Cerebellar nuclear complex (tissue), 1 donor: ENCODE data around the gene PARP8.
"Not testable (repeated sequence)": the region's sequence is repeated elsewhere in the genome, so short reads cannot be mapped to it uniquely, and the experiment has no call there.

Source experiments
- DNase-seq, 2 experiments: peaks; one replicate each; lab custom pipeline; 2025; lab: John Stamatoyannopoulos, UW

The PARP8 gene, protein sequence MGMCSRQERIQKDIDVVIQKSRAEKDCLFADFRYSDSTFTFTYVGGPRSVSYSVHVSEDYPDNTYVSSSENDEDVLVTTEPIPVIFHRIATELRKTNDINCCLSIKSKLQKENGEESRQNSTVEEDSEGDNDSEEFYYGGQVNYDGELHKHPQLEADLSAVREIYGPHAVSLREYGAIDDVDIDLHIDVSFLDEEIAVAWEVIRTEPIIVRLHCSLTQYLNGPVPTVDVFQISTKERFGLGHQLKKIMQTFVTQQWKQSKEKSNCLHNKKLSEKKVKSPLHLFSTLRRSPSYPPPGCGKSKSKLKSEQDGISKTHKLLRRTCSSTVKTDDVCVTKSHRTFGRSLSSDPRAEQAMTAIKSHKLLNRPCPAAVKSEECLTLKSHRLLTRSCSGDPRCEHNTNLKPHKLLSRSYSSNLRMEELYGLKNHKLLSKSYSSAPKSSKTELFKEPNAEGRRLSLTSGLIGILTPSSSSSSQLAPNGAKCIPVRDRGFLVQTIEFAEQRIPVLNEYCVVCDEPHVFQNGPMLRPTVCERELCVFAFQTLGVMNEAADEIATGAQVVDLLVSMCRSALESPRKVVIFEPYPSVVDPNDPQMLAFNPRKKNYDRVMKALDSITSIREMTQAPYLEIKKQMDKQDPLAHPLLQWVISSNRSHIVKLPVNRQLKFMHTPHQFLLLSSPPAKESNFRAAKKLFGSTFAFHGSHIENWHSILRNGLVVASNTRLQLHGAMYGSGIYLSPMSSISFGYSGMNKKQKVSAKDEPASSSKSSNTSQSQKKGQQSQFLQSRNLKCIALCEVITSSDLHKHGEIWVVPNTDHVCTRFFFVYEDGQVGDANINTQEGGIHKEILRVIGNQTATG

DNA sequence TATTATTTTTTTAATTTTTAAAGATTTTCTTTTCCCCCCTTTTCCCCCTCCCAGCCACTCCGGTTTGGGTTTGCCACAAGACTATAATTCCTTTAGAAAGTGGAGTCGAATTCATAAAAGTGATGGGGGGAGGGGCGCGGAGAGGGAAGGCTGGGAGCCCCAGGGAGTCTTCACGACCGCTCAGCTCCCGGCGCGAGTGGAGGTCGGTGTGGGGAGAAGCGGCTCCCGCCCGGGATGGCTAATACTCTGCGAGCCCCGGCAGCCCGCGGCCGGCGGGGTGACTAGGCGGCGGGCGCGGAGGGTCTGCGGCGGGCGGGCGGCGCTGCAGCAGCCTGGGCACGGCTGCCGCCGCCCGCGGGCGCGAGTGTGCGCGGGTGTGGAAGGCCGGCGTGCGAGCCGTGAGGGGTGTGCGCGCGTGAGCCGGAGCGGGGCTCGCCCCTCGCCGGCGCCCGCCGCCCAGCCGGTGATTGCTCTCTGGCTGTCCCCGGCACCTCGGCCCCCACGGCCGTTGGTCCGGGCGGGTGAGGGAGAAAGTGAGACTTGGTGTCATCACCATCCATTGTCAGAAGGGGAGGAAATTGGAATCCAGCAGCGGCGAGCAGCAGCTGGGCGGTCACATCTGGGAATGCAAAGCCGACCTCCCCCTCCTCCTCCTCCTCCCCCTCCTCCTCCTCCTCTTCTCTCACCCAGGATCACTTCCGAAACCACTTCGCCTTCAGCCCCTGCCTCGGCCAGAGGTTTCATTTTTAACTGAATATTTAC is at the start of gene PARP8:
PARP8 (plus strand) TSS at position 377 of the 762 bp plus-strand sequence. CDS start 459 bp downstream, outside the sequence.
- DNase-seq, result no peak

DNA sequence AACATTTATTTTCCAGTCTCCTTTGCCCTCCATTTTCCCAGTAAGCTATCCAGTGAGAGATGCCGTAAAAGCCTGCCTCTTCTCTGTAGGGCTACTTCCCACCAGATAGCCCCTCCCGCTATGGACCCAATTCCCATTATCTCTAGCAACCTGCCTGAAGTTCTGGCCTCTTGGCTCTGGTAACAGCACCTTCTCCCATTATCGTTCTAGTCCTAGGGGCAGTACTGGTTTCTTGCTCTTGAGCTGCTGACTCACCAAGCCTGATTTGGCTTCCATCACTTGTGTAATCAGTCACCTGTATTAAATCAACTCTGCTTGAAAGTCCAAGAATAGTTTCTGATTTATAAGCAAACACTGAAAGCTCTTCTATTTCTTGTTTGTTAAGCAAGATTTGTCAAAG is 42.8 kb upstream of the PARP8 start:
- no peak for DNase-seq

DNA sequence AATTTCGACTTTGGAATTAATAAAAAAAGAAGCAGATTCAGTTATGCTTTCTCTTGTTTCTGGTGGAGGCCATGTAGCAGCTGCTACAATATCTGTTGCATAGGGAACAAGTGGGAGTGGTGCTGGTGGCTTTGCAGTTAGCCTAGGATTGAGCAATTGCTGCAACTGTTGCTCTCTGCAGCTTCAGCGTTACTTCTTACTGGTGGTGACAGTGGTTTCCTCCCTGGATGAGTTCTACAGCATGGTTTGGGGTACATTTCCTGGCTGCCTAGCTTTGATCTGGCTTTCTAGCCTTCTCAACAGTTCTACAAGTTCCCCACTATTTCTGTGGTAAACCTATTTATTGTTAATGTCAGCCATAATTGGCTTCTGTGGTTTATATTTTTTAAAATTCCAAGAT is 31.6 kb upstream of the PARP8 start:
- not testable (repeated sequence) for DNase-seq

- DNase-seq, result not testable (repeated sequence)
Observed at GRCh38 chr5:50637576-50637975, 28.9 kb upstream of the PARP8 start.

DNA sequence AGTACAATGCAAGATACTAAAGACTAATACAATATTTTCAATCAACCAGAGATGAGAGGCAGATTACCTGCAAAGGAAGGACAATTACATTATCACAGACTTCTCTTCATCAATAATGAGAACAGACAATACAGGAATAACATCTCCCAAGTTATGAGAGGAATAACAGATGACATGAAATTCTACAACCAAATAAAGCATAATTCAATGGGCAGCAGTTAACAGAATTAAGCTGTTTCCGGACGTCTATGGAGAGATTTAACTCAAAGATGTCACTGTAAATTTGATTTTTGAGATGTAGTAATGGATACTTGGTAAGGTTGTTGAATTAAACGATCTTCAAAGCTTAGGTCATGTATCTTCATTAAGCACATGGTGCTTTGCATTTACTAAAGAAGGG is 19.8 kb upstream of the PARP8 start:
- DNase-seq, result no peak

DNA sequence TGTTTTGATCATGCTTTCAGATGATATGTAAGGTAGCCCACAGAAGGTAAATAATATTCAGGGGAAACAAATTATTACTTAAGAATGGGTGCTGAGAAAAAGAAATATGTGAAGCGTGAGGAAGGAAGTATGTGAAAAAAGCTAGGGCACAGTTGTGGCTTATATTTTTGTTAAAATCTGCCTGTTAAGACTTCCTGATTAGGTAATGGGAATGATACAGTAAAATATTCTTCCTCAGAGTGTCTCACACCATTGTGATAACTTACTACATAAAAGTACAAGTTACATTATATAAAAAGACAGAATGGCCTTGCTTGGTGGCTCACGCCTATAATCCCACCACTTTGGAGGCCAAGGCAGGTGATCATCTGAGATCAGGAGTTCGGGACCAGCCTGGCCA is 18.7 kb upstream of the PARP8 start:
- no peak for DNase-seq

GRCh38 chr5:50653946-50654345 is 12.5 kb upstream of the PARP8 start:
- DNase-seq, result no peak

- DNase-seq, result no peak
Observed at GRCh38 chr5:50655067-50655809, 11.2 kb upstream of the PARP8 start.

DNA sequence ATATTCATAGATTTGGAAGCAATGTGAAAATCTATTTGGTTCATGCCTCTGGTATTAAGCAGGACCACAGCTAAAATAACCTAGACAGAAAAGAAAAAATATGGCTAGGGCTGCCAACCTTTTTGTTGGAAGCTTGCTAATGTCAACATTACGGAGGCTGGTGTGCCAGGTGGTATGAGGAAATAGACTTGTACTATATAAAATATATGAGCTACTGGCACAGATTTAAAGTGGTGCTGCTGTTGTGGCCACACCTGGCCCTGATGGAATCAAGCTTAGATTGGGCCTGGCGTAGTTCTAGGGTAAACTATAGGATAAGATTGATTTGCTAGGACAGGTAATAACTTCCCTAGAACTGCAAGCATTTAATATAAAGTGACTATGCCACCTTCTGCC is 10.6 kb upstream of the PARP8 start:
- no peak for DNase-seq

DNA sequence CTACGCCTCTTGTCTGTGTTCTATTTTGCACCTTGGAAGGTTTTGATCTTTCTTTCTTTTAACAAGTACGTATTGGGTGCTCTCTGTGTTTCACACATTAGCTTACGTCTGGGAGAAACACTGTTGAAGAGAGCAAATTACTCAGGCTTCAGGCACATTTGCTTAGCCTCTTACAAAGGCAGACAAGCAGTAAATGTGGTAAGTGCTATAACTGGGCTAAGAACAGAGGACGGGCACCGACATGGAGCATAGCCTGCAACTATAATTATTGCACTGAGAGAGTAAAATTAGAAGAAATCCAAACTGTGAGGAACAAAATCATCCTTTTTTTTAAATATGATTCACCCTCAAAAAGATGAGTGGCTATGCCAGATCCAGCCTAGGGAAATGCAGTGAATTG is 9.4 kb upstream of the PARP8 start:
- DNase-seq, result no peak

GRCh38 chr5:50658246-50658645 is 8.2 kb upstream of the PARP8 start:
- no peak for DNase-seq

- no peak for DNase-seq
Observed at GRCh38 chr5:50663636-50664035, 2.8 kb upstream of the PARP8 start.

DNA sequence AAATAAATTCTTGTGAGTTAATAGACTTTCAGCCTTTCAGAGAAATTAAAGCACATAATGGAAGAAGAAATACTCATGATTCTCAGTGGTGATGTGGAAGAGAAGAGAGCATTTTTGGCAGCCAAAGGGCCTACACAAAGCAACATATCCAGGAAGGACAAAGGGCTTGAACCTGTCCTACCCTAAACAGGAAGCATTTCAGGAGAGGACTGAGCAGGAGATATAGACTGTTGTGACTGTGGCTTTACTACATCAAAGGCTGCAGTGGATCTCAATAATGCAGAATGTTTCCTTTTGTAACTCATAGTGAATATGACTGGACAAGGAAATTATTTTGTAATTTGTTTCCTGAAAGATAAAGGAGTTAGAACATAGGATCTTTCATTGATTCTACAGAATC is 1.3 kb upstream of the PARP8 start:
- DNase-seq, result no peak

DNA sequence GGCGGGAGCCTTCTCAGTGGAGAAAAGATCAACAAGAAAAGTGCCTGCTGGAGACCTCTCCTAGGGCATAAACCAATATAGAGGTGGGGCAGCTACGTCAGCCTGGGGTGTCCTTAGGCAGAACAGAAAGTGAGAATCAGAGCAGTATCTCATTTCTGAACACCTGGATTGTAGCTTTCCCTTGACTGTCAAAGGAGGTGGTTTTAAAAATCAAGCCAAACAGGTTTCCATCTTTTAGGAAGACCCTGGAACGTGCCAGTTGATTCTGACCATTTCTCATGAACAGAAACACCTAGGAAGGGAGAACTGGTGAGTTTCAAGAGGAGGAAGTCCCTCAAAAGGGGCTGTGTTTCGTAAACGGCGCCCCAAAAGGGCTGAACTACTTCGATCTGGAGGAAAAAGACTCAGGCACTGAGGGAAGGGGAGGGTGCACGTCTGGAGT is 655 bp upstream of the PARP8 start:
- DNase-seq, result not testable (repeated sequence)

DNA sequence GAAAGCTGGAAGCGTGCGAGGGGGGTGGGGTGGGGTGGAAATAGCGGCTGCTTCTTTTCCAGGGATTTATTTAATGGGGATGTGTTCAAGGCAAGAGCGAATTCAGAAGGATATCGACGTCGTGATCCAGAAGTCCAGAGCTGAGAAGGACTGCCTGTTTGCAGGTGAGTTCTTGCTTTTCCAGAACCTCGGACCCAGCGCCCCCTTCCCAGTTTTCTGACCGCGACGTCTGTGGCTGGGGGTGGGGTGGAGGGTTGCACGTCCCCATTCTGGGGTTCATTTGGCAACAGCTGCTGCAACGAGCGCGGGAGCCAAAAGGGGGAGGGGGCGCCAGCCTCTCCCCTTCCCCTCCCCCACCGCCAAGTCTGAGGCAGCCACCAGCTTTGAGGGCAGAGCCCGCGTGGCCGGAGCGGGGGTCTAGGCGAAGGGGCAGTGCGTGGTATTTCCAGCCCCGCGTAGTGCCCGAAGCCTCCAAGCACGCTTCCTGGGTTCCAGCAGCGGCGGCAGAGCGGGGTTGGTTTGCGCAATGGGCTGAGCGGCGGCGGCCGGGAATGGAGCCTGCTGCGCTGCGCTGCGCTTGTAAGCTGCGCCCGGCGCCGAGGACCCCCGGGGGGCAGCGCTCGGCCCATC is 701 bp downstream of the PARP8 start:
- DNase-seq, result no peak

DNA sequence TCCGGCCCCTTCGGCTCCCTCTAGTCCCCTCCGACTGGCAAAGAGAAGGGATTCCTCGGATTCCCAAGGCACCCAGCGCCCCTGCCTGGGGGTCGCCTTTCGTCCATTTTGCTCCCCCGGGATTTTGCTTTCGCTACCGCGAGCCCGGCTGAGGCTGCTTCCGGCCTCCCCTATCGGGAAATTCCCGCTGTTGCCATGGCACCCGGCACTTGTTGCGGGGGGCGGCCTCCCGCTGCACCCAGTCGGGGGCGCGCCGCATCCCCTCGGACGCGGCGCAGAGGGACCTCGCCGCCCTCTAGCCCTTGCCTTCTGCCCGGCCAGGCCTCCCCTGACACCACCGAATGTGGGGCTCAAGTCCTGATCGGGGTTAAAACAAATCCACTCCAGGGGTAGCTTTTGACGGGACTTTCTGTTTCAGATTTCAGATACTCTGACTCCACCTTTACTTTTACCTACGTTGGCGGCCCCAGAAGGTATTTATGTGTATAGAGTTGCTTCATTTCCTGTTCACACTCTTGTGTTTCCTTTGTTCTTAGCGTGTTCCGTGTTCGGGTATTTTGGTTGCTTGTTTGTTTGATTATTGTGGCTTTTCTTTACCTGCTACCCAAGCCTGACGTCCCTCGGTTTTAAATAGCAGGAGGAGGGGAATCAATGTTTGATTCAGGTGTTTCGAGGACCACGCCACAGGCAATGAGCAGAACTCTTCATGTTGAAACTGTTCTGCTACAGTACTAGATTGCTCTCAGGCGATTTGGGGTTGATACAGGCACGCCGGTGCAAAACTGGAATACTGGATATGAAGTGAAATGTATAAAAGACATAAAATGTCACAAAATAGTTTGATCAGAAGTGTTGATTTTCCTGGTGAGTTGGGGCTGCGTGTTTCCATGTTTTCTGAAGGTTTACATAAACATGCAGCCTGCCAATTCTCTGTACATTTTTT is 1.5 kb downstream of the PARP8 start:
- DNase-seq, result no peak

DNA sequence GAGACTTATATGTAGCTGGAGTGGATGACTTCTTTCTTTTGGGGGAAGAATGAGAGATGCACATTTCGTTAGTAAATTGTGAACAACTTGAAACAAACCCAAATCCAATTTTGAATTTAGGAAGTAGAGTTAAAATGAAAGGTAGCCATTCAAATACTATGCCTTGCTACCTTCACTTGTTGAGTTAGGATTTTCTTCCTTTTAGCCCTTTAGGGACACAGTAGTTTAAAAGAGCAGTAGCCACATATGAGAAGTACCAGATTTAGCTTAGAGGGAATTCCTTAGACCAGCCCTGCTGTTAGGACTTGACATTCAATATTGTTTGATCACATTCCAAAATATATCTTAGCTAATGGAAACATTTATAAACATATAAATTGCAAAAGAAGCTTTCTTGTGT is 2.2 kb downstream of the PARP8 start:
- not testable (repeated sequence) for DNase-seq

DNA sequence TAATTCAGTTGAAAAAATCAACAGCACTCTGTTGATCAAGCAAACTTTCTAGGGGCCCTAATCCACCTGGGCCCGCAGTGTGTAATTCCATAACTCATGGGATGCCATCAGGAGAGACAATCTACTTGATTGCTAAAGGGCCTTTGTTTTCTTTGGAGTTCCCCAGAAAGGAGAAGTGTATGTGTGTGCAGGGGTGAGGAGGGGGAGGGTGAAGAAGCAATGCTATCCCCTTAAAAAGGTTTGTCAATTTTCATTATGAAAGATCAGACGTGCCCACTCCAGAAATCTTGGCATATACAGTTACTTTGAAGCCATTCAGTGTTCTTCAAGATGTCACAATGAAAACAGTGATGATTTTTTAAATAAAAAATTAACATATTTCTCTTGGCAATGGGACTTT is 6.2 kb downstream of the PARP8 start:
- no peak for DNase-seq

GRCh38 chr5:50673444-50673843 is 7.0 kb downstream of the PARP8 start:
- not testable (repeated sequence) for DNase-seq

DNA sequence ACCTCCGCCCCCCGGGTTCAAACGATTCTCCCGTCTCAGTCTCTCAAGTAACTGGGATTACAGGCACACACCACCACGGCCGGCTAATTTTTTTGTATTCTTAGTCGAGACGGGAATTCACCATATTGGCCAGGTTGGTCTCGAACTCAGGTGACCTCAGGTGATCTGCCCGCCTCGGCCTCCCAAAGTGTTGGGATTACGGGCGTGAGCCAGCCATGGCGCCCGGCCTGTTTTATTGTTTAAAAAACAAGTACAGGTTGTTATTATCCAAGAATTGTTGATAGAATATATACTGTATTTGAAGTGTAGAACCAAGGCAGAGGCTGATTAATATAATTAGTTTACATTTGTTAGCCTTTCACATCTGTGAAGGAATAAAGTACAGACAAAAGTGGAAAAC is 8.9 kb downstream of the PARP8 start:
- no peak for DNase-seq
